H9 (cell line): Measurements from ENCODE around the gene CNTF. TPM values are rescaled to one million over a fixed set of nuclear protein-coding genes. Genes with fewer than 3 reads are reported as not detected.
A peak's percentile ranks its signal among the peaks of the same experiment; 100 is the strongest.

Source experiments
- DNase-seq: peaks from one replicate; pipeline ENCODE4 v3.0.0-alpha.2; 2017
- H2AFZ ChIP-seq: one replicate; pipeline ENCODE4 v1.6.1; 2013; ENCODE audit warnings: mild to moderate bottlenecking, low read length, control low read depth, moderate library complexity
- H2AK5ac ChIP-seq: 2 replicates; pipeline ENCODE4 v1.6.1; 2013; ENCODE audit warnings: low read length, control low read depth, mixed read lengths; ENCODE audit not compliant: insufficient read length
- H2BK120ac ChIP-seq: one replicate; pipeline ENCODE4 v1.6.1; 2013; ENCODE audit warnings: low read depth, mild to moderate bottlenecking, low read length, control low read depth, inconsistent platforms; ENCODE audit not compliant: poor library complexity, severe bottlenecking
- H2BK12ac ChIP-seq: 2 replicates; pipeline ENCODE4 v1.6.1; 2013; ENCODE audit warnings: low read length, control low read depth, mixed read lengths, low read depth; ENCODE audit not compliant: insufficient read length
- H2BK15ac ChIP-seq: 2 replicates; pipeline ENCODE4 v1.6.1; 2013; ENCODE audit warnings: low read depth, low read length, control low read depth
- H2BK20ac ChIP-seq: one replicate; pipeline ENCODE4 v1.6.1; 2013; ENCODE audit warnings: low read depth, mild to moderate bottlenecking, low read length, control low read depth, inconsistent platforms; ENCODE audit not compliant: poor library complexity, severe bottlenecking
- H2BK5ac ChIP-seq: 2 replicates; pipeline ENCODE4 v1.6.1; 2013; ENCODE audit warnings: low read length, control low read depth, mixed read lengths; ENCODE audit not compliant: insufficient read length
- H3K14ac ChIP-seq: 2 replicates; pipeline ENCODE4 v1.6.1; 2013; ENCODE audit warnings: low read length, control low read depth; ENCODE audit not compliant: insufficient read depth
- H3K18ac ChIP-seq: 2 replicates; pipeline ENCODE4 v1.6.1; 2013; ENCODE audit warnings: low read depth, mild to moderate bottlenecking, mixed read lengths, low read length, control low read depth; ENCODE audit not compliant: insufficient read length
- H3K23ac ChIP-seq: 2 replicates; pipeline ENCODE4 v1.6.1; 2013; ENCODE audit warnings: low read length, control low read depth, mixed read lengths, low read depth; ENCODE audit not compliant: insufficient read length
- H3K23me2 ChIP-seq: 2 replicates; pipeline ENCODE4 v1.6.1; 2013; ENCODE audit warnings: low read depth, mild to moderate bottlenecking, mixed read lengths, low read length, control low read depth; ENCODE audit not compliant: insufficient read length, poor library complexity, severe bottlenecking
- H3K27ac ChIP-seq: 2 replicates; pipeline ENCODE4 v1.5.1; 2013; ENCODE audit warnings: low read length, control low read depth, mixed read lengths, low read depth; ENCODE audit not compliant: insufficient read length
- H3K27me3 ChIP-seq: 2 replicates; pipeline ENCODE4 v1.6.1; 2013; ENCODE audit warnings: low read length, control low read depth, inconsistent platforms; ENCODE audit not compliant: insufficient read depth
- H3K4ac ChIP-seq: 2 replicates; pipeline ENCODE4 v1.6.1; 2013; ENCODE audit warnings: low read depth, mild to moderate bottlenecking, control low read depth, inconsistent platforms, low read length, moderate library complexity
- H3K4me1 ChIP-seq: 2 replicates; pipeline ENCODE4 v1.6.1; 2013; ENCODE audit warnings: low read length, control low read depth, inconsistent platforms; ENCODE audit not compliant: insufficient read depth
- H3K4me2 ChIP-seq: 2 replicates; pipeline ENCODE4 v1.6.1; 2013; ENCODE audit warnings: low read length, control low read depth, mixed read lengths; ENCODE audit not compliant: insufficient read length, insufficient read depth
- H3K56ac ChIP-seq: 2 replicates; pipeline ENCODE4 v1.6.1; 2013; ENCODE audit warnings: low read depth, mild to moderate bottlenecking, mixed read lengths, low read length, control low read depth; ENCODE audit not compliant: insufficient read length
- H3K79me1 ChIP-seq: 2 replicates; pipeline ENCODE4 v1.6.1; 2013; ENCODE audit warnings: low read depth, mild to moderate bottlenecking, moderate library complexity, low read length, control low read depth, inconsistent platforms; ENCODE audit not compliant: insufficient read depth, poor library complexity, severe bottlenecking
- H3K79me2 ChIP-seq: 2 replicates; pipeline ENCODE4 v1.6.1; 2013; ENCODE audit warnings: low read length, control low read depth, inconsistent platforms; ENCODE audit not compliant: insufficient read depth
- H3K9ac ChIP-seq: 2 replicates; pipeline ENCODE4 v1.6.1; 2013; ENCODE audit warnings: low read length, control low read depth, mixed read lengths; ENCODE audit not compliant: insufficient read length; ENCODE audit errors: extremely low read depth
- H3K9me3 ChIP-seq: one replicate; pipeline ENCODE4 v1.6.1; 2013; ENCODE audit warnings: low read depth, low read length, inconsistent platforms; ENCODE audit not compliant: control insufficient read depth
- H3T11ph ChIP-seq: one replicate; pipeline ENCODE4 v1.6.1; 2013; ENCODE audit warnings: mild to moderate bottlenecking, low read length, control low read depth, inconsistent platforms
- H4K20me1 ChIP-seq: one replicate; pipeline ENCODE4 v1.6.1; 2013; ENCODE audit not compliant: control insufficient read depth, insufficient read length, insufficient read depth
- H4K5ac ChIP-seq: 2 replicates; pipeline ENCODE4 v1.6.1; 2013; ENCODE audit warnings: low read depth, mild to moderate bottlenecking, mixed read lengths, low read length, control low read depth; ENCODE audit not compliant: insufficient read length
- H4K8ac ChIP-seq: replicated peaks from 2 replicates; pipeline ENCODE4 v1.6.1; 2013; ENCODE audit warnings: low read length, control low read depth, mixed read lengths, low read depth; ENCODE audit not compliant: insufficient read length
- H4K91ac ChIP-seq: 2 replicates; pipeline ENCODE4 v1.6.1; 2013; ENCODE audit warnings: low read depth, mild to moderate bottlenecking, moderate library complexity, mixed read lengths, low read length, control low read depth; ENCODE audit not compliant: insufficient read length
- H3K27ac Mint-ChIP-seq, 3 experiments: 2 replicates in 2 of 3; 3 replicates in 1 of 3; pipeline ENCODE4 v1.8.0; 2020 to 2021; ENCODE audit warnings: mixed read lengths in 3 of 3, mild to moderate bottlenecking in 1 of 3, moderate library complexity in 1 of 3
- H3K27me3 Mint-ChIP-seq: 2 replicates; pipeline ENCODE4 v1.8.0; 2021; ENCODE audit warnings: low read depth, mild to moderate bottlenecking, moderate library complexity, mixed read lengths
- H3K36me3 Mint-ChIP-seq, 3 experiments: 2 replicates in 2 of 3; 3 replicates in 1 of 3; pipeline ENCODE4 v1.8.0; 2020 to 2021; ENCODE audit warnings: low read depth in 3 of 3, mixed read lengths in 3 of 3; ENCODE audit not compliant: insufficient read depth in 1 of 3
- H3K4me1 Mint-ChIP-seq, 2 experiments: 2 replicates each; pipeline ENCODE4 v1.8.0; 2020; ENCODE audit warnings: mixed read lengths in 2 of 2
- H3K4me3 Mint-ChIP-seq, 2 experiments: 2 replicates in 1 of 2; 3 replicates in 1 of 2; pipeline ENCODE4 v1.8.0; 2020 to 2021; ENCODE audit warnings: mild to moderate bottlenecking in 2 of 2, mixed read lengths in 2 of 2, moderate library complexity in 1 of 2
- H3K9me3 Mint-ChIP-seq, 2 experiments: 2 replicates in 1 of 2; 3 replicates in 1 of 2; pipeline ENCODE4 v1.8.0; 2020; ENCODE audit warnings: mild to moderate bottlenecking in 2 of 2, mixed read lengths in 2 of 2, moderate library complexity in 1 of 2
- WGBS: extraction: QIAGEN DNeasy Blood & Tissue Kit; methylation state at CpG from one replicate; pipeline ENCODE4 v1.1.7; 2013; ENCODE audit warnings: missing lambda C conversion rate, low lambda C conversion rate, mixed read lengths; ENCODE audit not compliant: insufficient read length; ENCODE audit errors: extremely low coverage; 5-methylcytosine and 5-hydroxymethylcytosine counted together
- total RNA-seq: library from RNA; stranded (reverse); gene quantifications from 2 replicates; pipeline ENCODE4 v1.2.1, GENCODE V29; 2021
- TF ChIP-seq, protein P1 (sequence below): fragments of 200-600 bp; sonication (generic); conservative IDR thresholded peaks from 3 replicates; pipeline ENCODE4 v1.8.0; 2021; ENCODE audit warnings: antibody characterized with exemption, mild to moderate bottlenecking

Gene CNTF
- total RNA-seq, 1 experiment from 2014 or later = 3.5 TPM

DNA sequence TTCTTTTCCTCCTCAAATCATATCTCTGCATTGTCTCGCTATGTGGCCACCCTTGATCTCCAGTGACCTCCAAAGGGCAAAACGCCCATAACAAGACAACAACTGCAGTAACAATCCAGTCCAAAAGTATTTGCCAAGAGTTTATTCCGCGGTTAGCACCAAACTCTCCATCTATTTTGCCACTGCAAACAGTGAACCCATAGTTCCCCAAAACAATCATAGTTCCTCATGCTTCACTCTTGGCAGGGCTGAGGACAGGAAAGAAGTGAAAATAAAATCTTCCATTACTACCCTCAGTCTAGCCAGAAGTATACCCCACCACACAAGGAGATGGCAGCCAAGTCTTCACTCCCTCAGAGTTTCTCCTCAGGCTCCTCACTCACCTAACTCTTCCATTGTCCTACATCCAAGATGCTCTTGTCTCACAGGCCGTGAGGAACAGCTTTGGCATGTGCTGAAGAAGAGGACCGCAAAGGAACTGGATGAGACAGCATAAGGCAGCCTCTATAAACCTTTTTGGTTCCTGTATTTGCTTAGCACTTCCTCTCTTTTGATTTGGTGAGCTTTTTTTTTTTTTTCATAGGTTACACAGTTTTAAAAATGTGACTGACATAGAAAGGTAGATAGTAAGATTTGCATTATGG lies 47.0 kb upstream of the CNTF start, which contains the start of gene LPXN:
TSS of gene LPXN (minus strand) at position 480 of the 644 bp plus-strand sequence. CDS start at position 396, 84 bp downstream.
- H3T11ph ChIP-seq = no peak within 1 kb of the TSS
- WGBS = no CpG with 5 or more reads among the region's 6 CpGs
- H3K79me2 ChIP-seq = peaks cover 3% of the 10 kb centered on the region; the same call in 1 of the 2 replicates
- no peak within 1 kb of the TSS for H4K8ac ChIP-seq
- H3K9me3 Mint-ChIP-seq = no peaks in the 10 kb centered on the region; a peak in 2 of 5 replicates
- no peak within 1 kb of the TSS for H3K18ac ChIP-seq
- H4K20me1 ChIP-seq = no peaks in the 10 kb centered on the region
- H2BK5ac ChIP-seq = no peak within 1 kb of the TSS
- no peak within 1 kb of the TSS for H2AK5ac ChIP-seq
- TF ChIP-seq, protein P1, sequence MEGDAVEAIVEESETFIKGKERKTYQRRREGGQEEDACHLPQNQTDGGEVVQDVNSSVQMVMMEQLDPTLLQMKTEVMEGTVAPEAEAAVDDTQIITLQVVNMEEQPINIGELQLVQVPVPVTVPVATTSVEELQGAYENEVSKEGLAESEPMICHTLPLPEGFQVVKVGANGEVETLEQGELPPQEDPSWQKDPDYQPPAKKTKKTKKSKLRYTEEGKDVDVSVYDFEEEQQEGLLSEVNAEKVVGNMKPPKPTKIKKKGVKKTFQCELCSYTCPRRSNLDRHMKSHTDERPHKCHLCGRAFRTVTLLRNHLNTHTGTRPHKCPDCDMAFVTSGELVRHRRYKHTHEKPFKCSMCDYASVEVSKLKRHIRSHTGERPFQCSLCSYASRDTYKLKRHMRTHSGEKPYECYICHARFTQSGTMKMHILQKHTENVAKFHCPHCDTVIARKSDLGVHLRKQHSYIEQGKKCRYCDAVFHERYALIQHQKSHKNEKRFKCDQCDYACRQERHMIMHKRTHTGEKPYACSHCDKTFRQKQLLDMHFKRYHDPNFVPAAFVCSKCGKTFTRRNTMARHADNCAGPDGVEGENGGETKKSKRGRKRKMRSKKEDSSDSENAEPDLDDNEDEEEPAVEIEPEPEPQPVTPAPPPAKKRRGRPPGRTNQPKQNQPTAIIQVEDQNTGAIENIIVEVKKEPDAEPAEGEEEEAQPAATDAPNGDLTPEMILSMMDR = no peak
- no peak within 1 kb of the TSS for H3K23ac ChIP-seq
- DNase-seq = no peak
- no peak within 1 kb of the TSS for H2BK20ac ChIP-seq
- H3K79me1 ChIP-seq = no peaks in the 10 kb centered on the region
- peak within 1 kb of the TSS in 2 of 3 experiments; percentile 5 to 100; a peak in 2 of 7 replicates for H3K27ac Mint-ChIP-seq
- H3K27ac ChIP-seq = no peak within 1 kb of the TSS
- no peak within 1 kb of the TSS for H2AFZ ChIP-seq
- no peaks in the 10 kb centered on the region for H3K27me3 ChIP-seq
- H3K4me1 Mint-ChIP-seq = peaks cover 12 to 16% of the 10 kb centered on the region in 2 experiments
- peak within 1 kb of the TSS; percentile 98 to 99 for H3K4me3 Mint-ChIP-seq
- H3K36me3 Mint-ChIP-seq = peaks cover under 1 to 8% (median 3%) of the 10 kb centered on the region in 3 experiments; a peak in 6 of 7 replicates
- no peak within 1 kb of the TSS for H3K56ac ChIP-seq
- H3K4me2 ChIP-seq = peak within 1 kb of the TSS; percentile 86
- H2BK120ac ChIP-seq = no peak within 1 kb of the TSS
- peak within 1 kb of the TSS; percentile 45 for H3K9ac ChIP-seq
- H3K27me3 Mint-ChIP-seq = no peaks in the 10 kb centered on the region; the same call in 1 of the 2 replicates
- no peak within 1 kb of the TSS for H4K5ac ChIP-seq
- H3K14ac ChIP-seq = no peak within 1 kb of the TSS
- H3K4me1 ChIP-seq = no peaks in the 10 kb centered on the region
- no peaks in the 10 kb centered on the region for H3K9me3 ChIP-seq
- peaks cover 4% of the 10 kb centered on the region for H3K23me2 ChIP-seq
- H2BK12ac ChIP-seq = no peak within 1 kb of the TSS
- H2BK15ac ChIP-seq = no peak within 1 kb of the TSS
- H4K91ac ChIP-seq = no peak within 1 kb of the TSS
- H3K4ac ChIP-seq = no peak within 1 kb of the TSS
